GM18505 (cell line): ENCODE results near the gene IWS1.
"Not testable (repeated sequence)": the region's sequence is repeated elsewhere in the genome, so short reads cannot be mapped to it uniquely, and the experiment has no call there.

Experiments used
- ATAC-seq: cut with Tn5 transposase; IDR thresholded peaks from one replicate; pipeline ENCODE4 v1.9.1; 2021; ENCODE audit not compliant: unreplicated experiment
- POLR2A ChIP-seq: IDR thresholded peaks from 4 replicates; pipeline ENCODE4 v1.6.1; 2011; ENCODE audit warnings: borderline replicate concordance; ENCODE audit not compliant: insufficient read depth, insufficient read length; ENCODE audit errors: extremely low read depth

Gene IWS1

DNA sequence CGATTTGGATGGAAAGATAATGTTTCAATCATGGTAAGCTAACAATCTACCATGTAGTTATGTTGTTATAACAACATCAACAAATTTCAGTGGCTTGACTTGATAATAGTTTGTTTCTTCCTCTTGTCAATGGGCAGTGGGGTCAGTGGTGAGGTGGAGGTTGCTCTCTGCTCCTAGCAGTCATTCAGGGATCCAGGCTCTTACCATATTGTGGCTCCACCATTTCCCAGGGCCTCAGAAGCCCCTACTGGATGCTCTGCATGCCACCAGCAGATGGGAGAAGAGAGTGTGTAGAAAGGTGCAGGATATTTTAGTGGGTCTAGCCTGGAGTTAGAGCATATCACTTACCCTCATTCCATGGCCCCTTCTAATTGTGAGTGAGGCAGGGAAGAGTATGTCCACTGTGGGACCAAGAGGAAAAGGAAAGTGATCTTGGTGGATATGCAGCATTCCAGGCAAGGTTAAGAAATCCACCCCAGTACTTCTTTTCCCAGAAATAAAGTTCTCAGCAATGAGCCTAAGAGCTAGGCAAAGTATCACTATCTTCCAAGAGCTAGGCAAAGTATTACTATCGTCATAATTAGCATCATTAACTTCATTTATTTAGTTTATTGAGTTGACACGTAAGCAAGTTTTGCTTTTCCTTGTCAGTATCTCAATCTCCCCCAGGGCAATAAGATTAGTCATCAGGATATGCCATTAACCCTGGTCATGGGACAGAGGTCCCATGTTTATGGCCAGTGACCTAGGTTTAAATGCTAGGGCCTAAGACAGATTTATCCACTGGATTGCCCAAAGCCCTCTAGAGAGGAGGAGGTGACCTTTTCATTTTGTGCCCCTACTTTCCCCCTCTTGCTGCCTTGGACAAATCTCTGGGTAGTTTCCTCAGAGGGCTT lies 4.2 kb upstream of the IWS1 start:
- no peak for ATAC-seq
- no peak for TF ChIP-seq POLR2A

GRCh38 chr2:127529416-127529815 lies 3.1 kb upstream of the IWS1 start:
- ATAC-seq: not testable (repeated sequence)

DNA sequence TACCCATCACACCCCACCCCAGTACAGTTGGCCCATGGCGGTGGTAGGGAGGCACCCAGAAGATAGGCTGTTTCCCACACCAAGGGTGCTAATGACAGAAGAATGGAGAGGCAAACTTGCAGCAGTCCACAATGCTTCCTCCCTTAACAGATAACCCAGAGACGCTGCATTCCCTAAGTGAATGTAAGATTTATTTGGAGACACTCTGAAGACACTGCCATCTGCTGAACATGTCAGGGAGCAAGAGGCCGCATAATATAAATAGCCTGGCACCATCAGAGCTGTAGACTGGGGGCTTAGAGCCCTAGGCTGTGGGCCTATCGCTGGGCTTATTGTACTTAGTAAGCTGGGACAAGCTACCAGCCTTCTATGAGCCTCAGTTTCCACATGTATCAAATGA lies 2.2 kb upstream of the IWS1 start:
- no peak for ATAC-seq
- TF ChIP-seq POLR2A: no peak

- TF ChIP-seq POLR2A: no peak
- ATAC-seq: peak; percentile 5
Observed at GRCh38 chr2:127527001-127527804, 914 bp upstream of the IWS1 start.

DNA sequence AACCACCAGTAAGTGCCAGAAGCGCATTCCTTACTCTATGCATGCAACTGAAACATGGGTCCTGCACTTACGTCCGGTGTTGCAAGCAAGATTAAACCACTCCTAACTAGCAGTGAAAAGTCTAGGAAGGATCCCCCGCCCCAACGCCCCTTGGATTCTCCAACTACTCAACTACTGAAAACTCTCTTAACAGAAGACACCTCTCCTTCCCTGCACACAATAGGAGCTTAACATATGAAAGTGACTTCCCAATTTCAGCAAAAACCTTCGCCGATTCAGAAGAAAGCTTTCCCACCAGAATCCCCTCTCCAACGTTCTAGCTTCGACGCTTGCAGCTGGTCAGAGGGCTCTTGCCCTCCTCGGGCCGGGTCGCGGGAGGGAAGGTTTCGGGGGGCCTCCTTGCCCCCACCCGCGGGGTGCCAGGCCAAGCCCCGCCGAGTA lies 578 bp downstream of the IWS1 start:
- ATAC-seq: no peak
- no peak for TF ChIP-seq POLR2A

DNA sequence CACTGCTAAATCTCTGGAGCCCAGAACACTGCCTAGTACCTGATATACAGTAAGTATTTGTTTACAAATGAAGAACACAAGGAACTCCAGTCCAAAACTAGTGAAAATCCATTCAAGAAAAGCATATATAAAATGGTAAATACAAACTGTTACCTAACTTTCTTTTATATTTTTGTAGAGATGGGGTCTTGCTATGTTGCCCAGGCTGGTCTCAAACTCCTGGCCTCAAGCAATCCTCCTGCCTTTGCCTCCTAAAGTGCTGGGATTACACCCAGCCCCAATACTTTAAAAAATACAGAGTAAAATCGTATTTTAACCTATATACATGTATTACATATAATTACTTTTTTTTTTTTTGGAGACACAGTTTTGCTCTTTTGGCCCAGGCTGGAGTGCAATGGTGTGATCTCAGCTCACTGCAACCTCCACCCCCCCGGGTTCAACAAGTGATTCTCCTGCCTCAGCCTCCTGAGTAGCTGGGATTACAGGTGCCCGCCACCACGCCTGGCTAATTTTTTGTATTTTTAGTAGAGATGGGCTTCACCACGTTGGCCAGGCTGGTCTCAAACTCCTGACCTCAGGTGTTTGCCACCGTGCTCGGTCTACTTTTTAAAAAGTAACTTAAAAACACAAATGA lies 2.0 kb downstream of the IWS1 start:
- not testable (repeated sequence) for ATAC-seq

DNA sequence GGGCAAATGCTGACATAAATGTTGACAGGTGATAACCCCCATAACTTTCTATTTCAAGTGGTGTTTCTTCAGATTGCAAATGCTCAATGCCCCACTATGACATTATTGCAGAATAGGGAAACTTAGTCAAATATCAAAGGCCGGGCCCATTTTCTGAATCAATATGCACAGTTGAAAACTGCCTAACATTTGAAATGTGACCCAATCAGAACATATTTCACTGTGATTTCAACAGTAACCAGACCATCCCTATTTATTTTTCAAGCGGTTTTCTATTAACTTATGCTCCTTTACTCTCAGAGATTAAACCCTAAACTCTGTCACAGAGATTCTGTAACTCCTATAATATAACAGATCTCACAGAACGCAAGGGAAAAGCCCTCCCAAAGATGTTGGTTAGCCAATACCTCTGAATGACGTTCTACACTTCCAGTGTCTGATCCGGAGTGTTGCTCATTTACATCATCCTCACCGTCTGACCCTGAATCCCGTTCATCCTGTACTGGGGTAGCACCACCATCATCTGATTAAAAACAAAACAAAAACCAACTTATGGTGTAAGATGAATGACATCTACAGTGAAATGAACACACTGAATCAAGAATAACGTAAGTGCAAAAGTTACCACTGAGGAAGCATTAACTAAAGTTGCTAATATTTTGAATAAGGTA lies 2.9 kb downstream of the IWS1 start:
- no peak for ATAC-seq
- TF ChIP-seq POLR2A: no peak

DNA sequence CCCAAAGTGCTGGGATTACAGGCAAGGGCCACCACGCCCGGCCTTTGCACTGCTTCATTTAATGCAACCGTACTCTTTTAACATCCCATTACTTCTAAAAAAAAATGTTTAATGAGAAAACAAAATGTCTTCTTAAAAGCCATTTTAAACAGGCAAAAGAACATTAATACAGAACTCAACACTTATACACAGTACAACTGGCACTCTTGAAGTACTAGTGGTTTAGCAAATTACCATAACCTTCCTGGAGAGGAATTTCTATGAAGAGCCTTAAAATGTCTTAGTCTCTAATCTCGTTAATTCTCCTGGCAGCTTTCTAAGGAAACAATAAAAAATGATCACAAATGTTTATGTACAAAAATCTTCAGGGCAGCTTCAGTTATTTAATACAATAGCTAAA lies 5.9 kb downstream of the IWS1 start:
- ATAC-seq: no peak
- no peak for TF ChIP-seq POLR2A

DNA sequence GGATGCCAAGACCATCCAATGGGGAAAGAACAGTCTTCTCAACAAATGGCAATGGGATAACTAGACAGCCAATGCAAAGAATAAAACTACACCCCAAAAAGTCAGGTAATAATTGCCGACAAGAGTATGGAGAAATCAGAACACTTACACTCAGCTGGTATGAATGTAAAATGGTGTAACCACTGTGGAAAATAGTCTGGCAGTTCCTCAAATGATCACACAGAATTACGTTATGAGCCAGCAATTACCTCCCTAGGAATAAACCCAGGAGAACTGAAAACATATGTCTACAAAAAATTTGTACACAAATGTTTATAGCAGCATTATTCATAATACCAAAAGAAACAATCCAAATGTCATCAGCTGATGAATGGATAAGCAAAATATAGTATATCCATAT lies 8.8 kb downstream of the IWS1 start:
- TF ChIP-seq POLR2A: no peak
- ATAC-seq: no peak

- no peak for TF ChIP-seq POLR2A
- no peak for ATAC-seq
Observed at GRCh38 chr2:127516041-127516762, 10.1 kb downstream of the IWS1 start.

- no peak for ATAC-seq
- TF ChIP-seq POLR2A: no peak
Observed at GRCh38 chr2:127515383-127515915, 10.8 kb downstream of the IWS1 start.

DNA sequence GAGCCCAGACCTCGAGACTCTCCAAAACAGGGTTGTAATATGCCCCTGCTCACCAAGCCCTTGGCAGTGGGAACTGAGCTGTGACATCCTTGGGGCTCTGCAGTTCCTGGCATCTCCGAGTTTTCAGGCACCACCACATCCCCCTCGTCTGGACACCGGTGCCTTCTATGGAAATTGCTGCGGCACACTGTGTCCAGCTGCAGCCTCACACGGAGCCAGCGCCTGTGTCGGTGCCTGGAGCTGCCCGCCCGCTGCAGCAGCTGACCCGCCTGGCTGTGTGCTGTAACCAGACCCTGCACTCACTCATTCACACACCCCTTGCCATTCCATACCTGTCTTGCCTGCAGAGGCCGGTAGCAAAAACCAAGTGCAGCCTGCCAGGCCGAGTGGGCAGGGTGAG lies 11.8 kb downstream of the IWS1 start:
- TF ChIP-seq POLR2A: no peak
- ATAC-seq: no peak
